ENCODE results near the gene PHF20. TPM values are rescaled to one million over a fixed set of nuclear protein-coding genes. Genes with fewer than 3 reads are reported as not detected.
A peak's percentile ranks its signal among the peaks of the same experiment; 100 is the strongest.

PHF20 gene
- total and polyA plus RNA-seq, 2 of the 8 experiments (the other 6 are each of a cell fraction or from before 2014, with no cell fraction given) = 25.6 to 70.1 TPM

- Histone ChIP-seq H2AK5ac (ENCODE audit: low read depth, low read length) (no peak overlapping the region), H3K27ac (ENCODE audit: low read depth, low read length) (no peak overlapping the region), H3K27me3 (replicated peaks in 1 of 4; ENCODE audit: control insufficient read depth in 3 of 4, extremely low read depth in 1 of 4, insufficient read depth in 3 of 4, low read length in 3 of 4) (no peaks in the 10 kb centered on the region), H2BK120ac (replicated peaks; ENCODE audit: low read depth, low read length) (no peak overlapping the region), H3K79me1 (ENCODE audit: low read depth, low read length) (peaks cover 3% of the 10 kb centered on the region), H3K9me3 (ENCODE audit: insufficient read depth in 2 of 2, low read depth in 1 of 2, low read length in 1 of 2) (no peaks in the 10 kb centered on the region), H3K4me3 (ENCODE audit: extremely low read depth in 1 of 4, insufficient read depth in 2 of 4, low read depth in 3 of 4, low read length in 4 of 4) (no peak overlapping the region), H3K4me2 (ENCODE audit: insufficient read depth in 1 of 2, low read depth in 2 of 2, low read length in 2 of 2) (no peak overlapping the region), H2BK20ac (ENCODE audit: low read length) (no peak overlapping the region), H3K4ac (replicated peaks; ENCODE audit: insufficient read length, low read depth, low read length) (no peak overlapping the region), H3K36me3 (ENCODE audit: control insufficient read depth in 2 of 4, insufficient read depth in 4 of 4, low read length in 3 of 4) (peaks cover 59 to 98% (median 92%) of the 10 kb centered on the region in 4 experiments), H2AFZ (ENCODE audit: low read length) (no peak overlapping the region), H3K79me2 (ENCODE audit: control insufficient read depth in 1 of 2, insufficient read depth in 2 of 2, low read length in 2 of 2) (peaks cover 2 to 90% of the 10 kb centered on the region in 2 experiments; a peak in 3 of 4 replicates), H3K23me2 (ENCODE audit: low read depth, low read length) (no peaks in the 10 kb centered on the region), H4K8ac (ENCODE audit: extremely low read depth, insufficient read depth, low read length) (no peak overlapping the region), H3K18ac (ENCODE audit: extremely low read depth, low read length) (no peak overlapping the region), H3K23ac (ENCODE audit: insufficient read length) (no peak overlapping the region), H3K14ac (ENCODE audit: insufficient read length) (no peak overlapping the region), H3K9ac (replicated peaks in 1 of 4; ENCODE audit: extremely low read depth in 1 of 4, low read depth in 3 of 4, low read length in 3 of 4) (no peak overlapping the region), H4K91ac (replicated peaks; ENCODE audit: insufficient read length, low read length) (no peak overlapping the region), H4K5ac (ENCODE audit: insufficient read length, low read depth, low read length) (no peak overlapping the region), H4K20me1 (replicated peaks in 1 of 2; ENCODE audit: control insufficient read depth in 1 of 2, insufficient read depth in 2 of 2, low read length in 2 of 2) (peaks cover 23 to 26% of the 10 kb centered on the region in 2 experiments), H2BK15ac (ENCODE audit: low read length) (no peak overlapping the region), H3K56ac (replicated peaks; ENCODE audit: insufficient read length, low read depth, low read length) (no peak overlapping the region), H3K4me1 (replicated peaks in 1 of 4; ENCODE audit: control insufficient read depth in 3 of 4, insufficient read depth in 4 of 4, low read length in 3 of 4) (no peaks in the 10 kb centered on the region), H2BK12ac (ENCODE audit: low read depth, low read length) (no peak overlapping the region), H2BK5ac (ENCODE audit: low read depth, low read length) (no peak overlapping the region)
- TF ChIP-seq POLR2AphosphoS5 (IDR thresholded peaks at IDR 0.05; ENCODE audit: low read depth, low read length) (peak; percentile 41; the same call in 1 of the 2 replicates), SP2 (IDR thresholded peaks at IDR 0.05; ENCODE audit: low read length) (no peak), SRF (IDR thresholded peaks at IDR 0.05; ENCODE audit: low read depth, low read length) (no peak)
- FAIRE-seq = no peak
- 92% methylated on average over 7 of the region's 7 CpGs; no CpG with 5 or more reads in 1 of the 2 experiments for whole genome bisulfite sequencing, 2 experiments (ENCODE audit: extremely low coverage in 1 of 2, insufficient coverage in 1 of 2, insufficient read length in 1 of 2, insufficient replicate concordance in 2 of 2, low coverage in 1 of 2, low lambda C conversion rate in 2 of 2, missing lambda C conversion rate in 1 of 2)
- ChIA-PET CTCF (ENCODE audit: partially characterized antibody) (interaction anchor here (0.6 to 2.2 kb wide), 5 partner anchors 10 to 250 kb away, joined by 3 to 8 read pairs (median 3); no protein-coding TSS in a partner anchor), POLR2A (ENCODE audit: partially characterized antibody) (interaction anchor here (1.0 to 45.3 kb wide), 5 partner anchors 1 to 66 kb away, joined by 3 to 2341 read pairs (median 4); partner anchors contain the start of genes NFS1, RBM39 and ROMO1)
- no peak for DNase-seq (ENCODE audit: low read depth in 1 of 2, low spot score in 2 of 2)
These were observed 42.5 kb upstream of the PHF20 start for GRCh38 chr20:35729283-35729807.
